GM12865 (cell line): ENCODE results near the gene ZNF649.
A peak's percentile ranks its signal among the peaks of the same experiment; 100 is the strongest.

Experiments
- DNase-seq: peaks from one replicate; pipeline ENCODE4 v3.0.0; 2010; ENCODE audit warnings: low read depth
- H3K4me3 ChIP-seq: 2 replicates; pipeline ENCODE4 v1.5.1; 2011; ENCODE audit warnings: mild to moderate bottlenecking, low read depth, low read length, control low read depth
- TF ChIP-seq, protein P1 (sequence below): IDR thresholded peaks from 2 replicates; pipeline ENCODE4 v1.5.1; 2011; ENCODE audit warnings: low read length, control low read depth, low read depth, inconsistent platforms; ENCODE audit not compliant: insufficient read depth; ENCODE audit errors: missing control alignments

ZNF649 gene

GRCh38 chr19:51904331-51905165, at the start of gene ZNF649:
ZNF649 (minus strand) TSS chr19:51905017; CDS start chr19:51900107, 4,910 bp downstream.
- TF ChIP-seq, protein P1, sequence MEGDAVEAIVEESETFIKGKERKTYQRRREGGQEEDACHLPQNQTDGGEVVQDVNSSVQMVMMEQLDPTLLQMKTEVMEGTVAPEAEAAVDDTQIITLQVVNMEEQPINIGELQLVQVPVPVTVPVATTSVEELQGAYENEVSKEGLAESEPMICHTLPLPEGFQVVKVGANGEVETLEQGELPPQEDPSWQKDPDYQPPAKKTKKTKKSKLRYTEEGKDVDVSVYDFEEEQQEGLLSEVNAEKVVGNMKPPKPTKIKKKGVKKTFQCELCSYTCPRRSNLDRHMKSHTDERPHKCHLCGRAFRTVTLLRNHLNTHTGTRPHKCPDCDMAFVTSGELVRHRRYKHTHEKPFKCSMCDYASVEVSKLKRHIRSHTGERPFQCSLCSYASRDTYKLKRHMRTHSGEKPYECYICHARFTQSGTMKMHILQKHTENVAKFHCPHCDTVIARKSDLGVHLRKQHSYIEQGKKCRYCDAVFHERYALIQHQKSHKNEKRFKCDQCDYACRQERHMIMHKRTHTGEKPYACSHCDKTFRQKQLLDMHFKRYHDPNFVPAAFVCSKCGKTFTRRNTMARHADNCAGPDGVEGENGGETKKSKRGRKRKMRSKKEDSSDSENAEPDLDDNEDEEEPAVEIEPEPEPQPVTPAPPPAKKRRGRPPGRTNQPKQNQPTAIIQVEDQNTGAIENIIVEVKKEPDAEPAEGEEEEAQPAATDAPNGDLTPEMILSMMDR: no peak
- peak; percentile 90 for DNase-seq
- H3K4me3 ChIP-seq: peak within 1 kb of the TSS; percentile 73

DNA sequence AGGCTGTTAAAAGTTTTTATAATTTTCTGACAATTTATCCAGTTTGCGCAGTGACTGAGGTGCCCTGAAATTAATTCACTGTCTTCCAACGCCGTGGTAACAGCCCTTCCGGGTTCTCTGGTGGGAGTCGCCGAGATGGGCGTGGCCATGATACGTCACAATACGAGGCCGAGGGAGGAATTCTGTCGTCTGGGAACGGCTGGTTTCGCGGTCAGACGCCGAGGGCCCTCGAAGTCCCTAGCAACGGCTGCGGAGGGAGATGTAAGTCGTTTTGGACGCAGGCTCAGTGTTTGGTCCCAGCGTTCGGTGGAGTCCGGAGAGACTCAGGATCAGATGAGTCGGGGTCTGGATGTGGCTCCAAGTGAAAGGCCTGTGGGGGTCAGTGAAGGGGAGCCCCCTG, 44.2 kb upstream of the ZNF649 start:
- H3K4me3 ChIP-seq: no peak overlapping the region
- TF ChIP-seq, protein P1: no peak
- DNase-seq: no peak

- no peak overlapping the region for H3K4me3 ChIP-seq
- no peak for DNase-seq
- TF ChIP-seq, protein P1: no peak
These were observed 41.8 kb upstream of the ZNF649 start for GRCh38 chr19:51946602-51947001.

- DNase-seq: no peak
- TF ChIP-seq, protein P1: no peak
- no peak overlapping the region for H3K4me3 ChIP-seq
These were observed 40.2 kb upstream of the ZNF649 start for GRCh38 chr19:51944798-51945552.

- H3K4me3 ChIP-seq: no peak overlapping the region
- TF ChIP-seq, protein P1: no peak
- no peak for DNase-seq
These were observed 34.1 kb upstream of the ZNF649 start for GRCh38 chr19:51938936-51939335.

DNA sequence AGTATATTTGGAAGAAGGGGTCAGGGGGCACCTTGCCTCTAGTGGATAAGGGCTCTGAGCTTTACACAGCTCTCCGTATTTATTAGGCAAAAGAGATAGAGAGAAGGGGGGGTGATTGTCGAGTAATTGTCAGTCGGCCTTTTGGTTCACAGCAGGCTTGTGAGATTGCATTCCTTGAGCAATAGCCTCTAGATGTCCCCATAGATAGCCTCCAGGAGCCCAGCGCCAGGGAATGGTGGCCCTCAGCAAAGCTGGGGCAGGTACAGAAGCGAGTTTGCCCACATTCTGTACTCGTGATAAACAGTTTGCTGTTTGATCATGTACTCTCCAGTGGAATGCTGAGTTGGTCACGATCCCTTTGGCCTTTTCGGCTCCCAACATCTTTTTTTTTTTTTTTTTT, 27.1 kb upstream of the ZNF649 start:
- DNase-seq: no peak
- H3K4me3 ChIP-seq: no peak overlapping the region
- TF ChIP-seq, protein P1: no peak
